COLO668 (cell line): ENCODE data around the gene S100A9.
"Not testable (repeated sequence)": the region's sequence is repeated elsewhere in the genome, so short reads cannot be mapped to it uniquely, and the experiment has no call there.

Source experiments
- DNase-seq: peaks from one replicate; lab custom pipeline; 2025; ENCODE audit not compliant: unreplicated experiment; lab: John Stamatoyannopoulos, UW

The S100A9 gene

GRCh38 chr1:153357853-153358690, at the start of gene S100A9:
TSS of gene S100A9 (plus strand) at chr1:153357854. CDS start at chr1:153358284, 430 bp downstream.
- no peak for DNase-seq

GRCh38 chr1:153308540-153308939, 49.1 kb upstream of the S100A9 start:
- no peak for DNase-seq

- no peak for DNase-seq
Observed at GRCh38 chr1:153309441-153309840, 48.2 kb upstream of the S100A9 start.

- no peak for DNase-seq
Observed at GRCh38 chr1:153310526-153310925, 47.1 kb upstream of the S100A9 start.

GRCh38 chr1:153312570-153313186, 45.0 kb upstream of the S100A9 start, which contains the start of gene PGLYRP3:
TSS of gene PGLYRP3 (minus strand) at chr1:153312952. CDS start at chr1:153310665, 2,287 bp downstream.
- no peak for DNase-seq

- no peak for DNase-seq
Observed at GRCh38 chr1:153313288-153313687, 44.4 kb upstream of the S100A9 start.

GRCh38 chr1:153314388-153314787, 43.3 kb upstream of the S100A9 start:
- not testable (repeated sequence) for DNase-seq

- not testable (repeated sequence) for DNase-seq
Observed at GRCh38 chr1:153316013-153316412, 41.6 kb upstream of the S100A9 start.

- DNase-seq, result not testable (repeated sequence)
Observed at GRCh38 chr1:153318145-153318544, 39.5 kb upstream of the S100A9 start.

- no peak for DNase-seq
Observed at GRCh38 chr1:153322568-153322967, 35.1 kb upstream of the S100A9 start.

GRCh38 chr1:153324912-153325311, 32.7 kb upstream of the S100A9 start:
- no peak for DNase-seq

- no peak for DNase-seq
Observed at GRCh38 chr1:153333902-153334301, 23.8 kb upstream of the S100A9 start.

GRCh38 chr1:153336650-153337049, 21.0 kb upstream of the S100A9 start:
- DNase-seq, result no peak

GRCh38 chr1:153337980-153338853, 19.4 kb upstream of the S100A9 start:
- no peak for DNase-seq

GRCh38 chr1:153339802-153340201, 17.9 kb upstream of the S100A9 start:
- DNase-seq, result no peak

- no peak for DNase-seq
Observed at GRCh38 chr1:153340356-153340755, 17.3 kb upstream of the S100A9 start.

- no peak for DNase-seq
Observed at GRCh38 chr1:153341431-153341934, 16.2 kb upstream of the S100A9 start.

GRCh38 chr1:153342178-153342577, 15.5 kb upstream of the S100A9 start:
- no peak for DNase-seq

GRCh38 chr1:153343040-153343681, 14.5 kb upstream of the S100A9 start:
- DNase-seq, result no peak
